ENCODE measurements around the gene PRMT5. TPM values are rescaled to one million over a fixed set of nuclear protein-coding genes. Genes with fewer than 3 reads are reported as not detected.

The PRMT5 gene
- total RNA-seq (2022) (175 and 201 TPM in 2 replicates), Bru-seq, nascent RNA (percentile 87 among the genes with signal in this experiment), BruChase-seq, experiment 1, labeled RNA remaining after a 6-hour chase (percentile 98 among the genes with signal in this experiment), BruChase-seq, experiment 2, labeled RNA remaining after a 2-hour chase (percentile 95 among the genes with signal in this experiment)
- long read RNA-seq, transcript PRMT5-213 (16 exons, 1,857 nt): minor isoform, 15 of 740 reads
- long read RNA-seq, transcript PRMT5-202 (17 exons, 2,531 nt): major isoform, 365 of 740 reads
- long read RNA-seq, transcript PRMT5-204 (17 exons, 2,418 nt): minor isoform, 16 of 740 reads
- long read RNA-seq, partial matches to known transcripts: 39 of 740 reads
- long read RNA-seq, other reads (novel, unspliced or antisense): 301 of 740 reads

DNA sequence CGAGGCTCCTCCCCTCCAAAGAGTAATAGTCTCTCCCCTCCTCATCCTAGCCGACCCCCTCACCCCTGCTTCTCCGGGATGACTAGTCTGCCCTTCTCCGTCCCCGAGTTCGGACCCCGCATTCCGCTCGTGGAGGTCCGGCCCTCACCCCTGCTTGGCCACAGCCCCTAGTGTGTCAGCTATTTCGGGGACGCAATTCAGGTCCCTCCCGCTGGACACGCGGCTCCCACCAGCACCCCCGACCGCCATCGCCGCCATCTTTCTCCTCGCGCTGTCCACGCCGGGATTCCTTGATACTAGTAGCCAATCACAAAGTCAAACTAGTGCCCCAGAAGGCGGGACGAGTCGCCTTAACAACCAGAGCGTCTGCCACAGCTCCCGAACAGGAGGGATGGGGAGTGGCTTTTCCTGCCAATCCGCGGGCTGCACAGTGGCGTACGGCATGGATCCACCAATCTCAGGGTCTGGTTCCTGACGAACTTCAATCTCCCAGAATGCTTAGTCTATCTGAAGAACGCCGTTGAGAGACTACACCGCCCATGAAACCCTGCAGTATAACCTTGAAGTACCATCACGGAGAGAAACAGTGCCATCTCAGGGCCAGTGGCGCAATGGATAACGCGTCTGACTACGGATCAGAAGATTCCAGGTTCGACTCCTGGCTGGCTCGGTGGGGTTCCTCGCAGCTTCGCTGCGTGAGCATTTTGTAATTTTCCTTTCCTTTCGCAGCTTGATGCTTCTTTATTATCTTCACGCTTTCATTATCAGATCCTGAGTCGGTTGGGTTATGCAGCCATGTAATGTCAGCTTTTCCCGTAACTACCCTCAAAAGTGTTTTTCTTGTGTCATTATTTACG is at the start of gene PRMT5:
PRMT5 (minus strand) TSS at position 273 of the 857 bp plus-strand sequence; CDS start at position 258, 15 bp downstream.
- BruUV-seq (replicated peaks): no TSS peak
- H3K4me3 Mint-ChIP-seq (ENCODE audit: unreplicated experiment): no peak within 1 kb of the TSS

DNA sequence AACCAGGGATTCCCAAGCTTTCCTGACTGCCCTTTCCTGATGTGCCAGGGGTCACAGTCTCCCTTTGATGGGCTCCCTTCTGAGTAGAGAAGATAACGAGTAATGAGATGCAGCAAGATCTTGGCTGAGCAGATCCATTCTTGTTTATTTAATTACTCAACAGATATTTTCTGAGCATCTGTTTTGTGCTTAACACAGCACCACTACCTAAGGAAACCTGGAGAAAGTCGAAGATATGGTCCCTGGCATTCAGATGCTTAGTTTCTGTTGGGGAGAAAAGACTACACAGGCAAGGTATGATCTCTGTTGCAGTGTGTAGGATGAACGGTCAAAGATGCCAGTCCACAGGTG is 49.3 kb upstream of the PRMT5 start:
- peak overlapping the region; percentile 91 for H3K27ac Mint-ChIP-seq (ENCODE audit: low read depth, unreplicated experiment)
- TF ChIP-seq, protein P1, sequence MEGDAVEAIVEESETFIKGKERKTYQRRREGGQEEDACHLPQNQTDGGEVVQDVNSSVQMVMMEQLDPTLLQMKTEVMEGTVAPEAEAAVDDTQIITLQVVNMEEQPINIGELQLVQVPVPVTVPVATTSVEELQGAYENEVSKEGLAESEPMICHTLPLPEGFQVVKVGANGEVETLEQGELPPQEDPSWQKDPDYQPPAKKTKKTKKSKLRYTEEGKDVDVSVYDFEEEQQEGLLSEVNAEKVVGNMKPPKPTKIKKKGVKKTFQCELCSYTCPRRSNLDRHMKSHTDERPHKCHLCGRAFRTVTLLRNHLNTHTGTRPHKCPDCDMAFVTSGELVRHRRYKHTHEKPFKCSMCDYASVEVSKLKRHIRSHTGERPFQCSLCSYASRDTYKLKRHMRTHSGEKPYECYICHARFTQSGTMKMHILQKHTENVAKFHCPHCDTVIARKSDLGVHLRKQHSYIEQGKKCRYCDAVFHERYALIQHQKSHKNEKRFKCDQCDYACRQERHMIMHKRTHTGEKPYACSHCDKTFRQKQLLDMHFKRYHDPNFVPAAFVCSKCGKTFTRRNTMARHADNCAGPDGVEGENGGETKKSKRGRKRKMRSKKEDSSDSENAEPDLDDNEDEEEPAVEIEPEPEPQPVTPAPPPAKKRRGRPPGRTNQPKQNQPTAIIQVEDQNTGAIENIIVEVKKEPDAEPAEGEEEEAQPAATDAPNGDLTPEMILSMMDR (IDR thresholded peaks at IDR 0.05; ENCODE audit: unreplicated experiment): no peak
- H3K9me3 Mint-ChIP-seq (ENCODE audit: unreplicated experiment): no peaks in the 10 kb centered on the region
- peaks cover 56% of the 10 kb centered on the region for H3K4me1 Mint-ChIP-seq (ENCODE audit: insufficient read depth, unreplicated experiment)
- intact Hi-C loops (cut with micrococcal nuclease): no loop called here
- H3K36me3 Mint-ChIP-seq (ENCODE audit: insufficient read depth, unreplicated experiment): peaks cover 46% of the 10 kb centered on the region
- CTCF ChIA-PET: interaction anchor here (1.1 to 3.3 kb wide), 9 partner anchors 8 to 98 kb away, joined by 3 to 25 read pairs (median 8); partner anchors contain the start of genes CDH24 and PRMT5
- POLR2A ChIA-PET: interaction anchor here (0.5 to 12.7 kb wide), 16 partner anchors 8 to 154 kb away, joined by 3 to 133 read pairs (median 8); partner anchors contain the start of genes ACIN1, C14orf119, CDH24 and HAUS4
- BruUV-seq (replicated peaks): no TSS peak
- H3K27me3 Mint-ChIP-seq (ENCODE audit: insufficient read depth, unreplicated experiment): no peaks in the 10 kb centered on the region
- H3K4me3 Mint-ChIP-seq (ENCODE audit: unreplicated experiment): no peak overlapping the region
- DNase-seq (ENCODE audit: unreplicated experiment): peak; percentile 30

More for the DNA sequence above, at the start of gene PRMT5:
- intact Hi-C loops (cut with micrococcal nuclease): loop anchor here (1.0 to 2.0 kb wide), 3 partner anchors 28 to 129 kb away; partner anchors contain the start of gene HAUS4
- peak; percentile 99 for DNase-seq (ENCODE audit: unreplicated experiment)
- TF ChIP-seq, protein P1 (IDR thresholded peaks at IDR 0.05; ENCODE audit: unreplicated experiment): no peak
- Mint-ChIP-seq H3K36me3 (ENCODE audit: insufficient read depth, unreplicated experiment) (peaks cover 37% of the 10 kb centered on the region), H3K27me3 (ENCODE audit: insufficient read depth, unreplicated experiment) (no peaks in the 10 kb centered on the region), H3K4me1 (ENCODE audit: insufficient read depth, unreplicated experiment) (peaks cover 15% of the 10 kb centered on the region), H3K27ac (ENCODE audit: low read depth, unreplicated experiment) (no peak within 1 kb of the TSS), H3K9me3 (ENCODE audit: unreplicated experiment) (no peaks in the 10 kb centered on the region)
- POLR2A ChIA-PET: interaction anchor here (0.6 to 5.8 kb wide), 36 partner anchors 11 to 388 kb away, joined by 3 to 90 read pairs (median 6); partner anchors contain the start of genes ACIN1, AJUBA, C14orf119 and CDH24
- CTCF ChIA-PET: interaction anchor here (0.5 to 3.5 kb wide), 34 partner anchors 10 to 630 kb away, joined by 3 to 25 read pairs (median 4); partner anchors contain the start of genes AJUBA, HAUS4 and RBM23

DNA sequence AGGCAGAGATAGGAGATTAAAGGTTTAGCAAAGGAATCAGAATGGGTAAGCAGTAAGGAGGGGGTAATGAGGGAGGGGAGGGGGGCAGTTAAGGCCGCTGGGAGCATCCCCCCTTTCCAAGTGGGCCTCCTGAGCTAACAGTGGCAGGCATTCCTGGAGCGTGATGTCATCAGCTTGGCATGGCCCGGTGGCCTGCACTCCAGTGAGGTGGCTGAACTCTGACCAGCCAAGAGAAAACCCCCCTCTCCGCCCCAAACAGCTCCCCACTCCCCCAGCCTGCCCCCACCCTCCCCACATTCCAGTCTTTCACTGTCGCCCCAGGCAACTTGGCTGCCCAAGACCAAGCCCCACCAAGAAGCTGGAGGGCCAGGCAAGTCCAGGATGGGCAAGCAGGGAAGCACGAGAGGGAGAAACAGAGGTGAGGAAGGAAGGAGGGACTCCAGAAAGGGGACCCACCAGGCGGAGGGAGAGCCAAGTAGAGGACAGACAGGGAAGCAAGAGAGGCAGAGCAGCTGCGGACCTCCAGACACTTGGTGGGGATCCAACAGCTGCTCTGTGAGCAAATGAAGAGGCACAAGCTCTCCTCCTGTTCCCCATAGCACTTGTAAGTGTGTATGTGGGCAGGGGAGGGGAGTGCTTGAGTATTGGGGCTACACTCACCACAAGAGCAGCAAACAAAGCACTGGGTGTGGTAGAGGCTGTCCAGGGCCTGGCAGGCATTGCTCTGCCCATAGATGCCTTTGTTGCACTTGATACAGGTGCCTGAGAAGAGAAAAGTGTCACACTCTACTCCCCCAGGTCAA is 48.7 kb upstream of the PRMT5 start:
- CTCF ChIA-PET: interaction anchor here (0.5 to 3.3 kb wide), 16 partner anchors 9 to 1543 kb away, joined by 3 to 25 read pairs (median 4); partner anchors contain the start of genes CDH24, HAUS4 and PRMT5
- peaks cover 51% of the 10 kb centered on the region for H3K36me3 Mint-ChIP-seq (ENCODE audit: insufficient read depth, unreplicated experiment)

More for the DNA sequence above, 48.7 kb upstream of the PRMT5 start:
- POLR2A ChIA-PET: interaction anchor here (0.5 to 12.7 kb wide), 28 partner anchors 9 to 415 kb away, joined by 3 to 133 read pairs (median 4); partner anchors contain the start of genes ACIN1, C14orf119, CDH24 and HAUS4
- peak; percentile 63 for DNase-seq (ENCODE audit: unreplicated experiment)
- TF ChIP-seq, protein P1 (IDR thresholded peaks at IDR 0.05; ENCODE audit: unreplicated experiment): no peak
- no peak overlapping the region for H3K4me3 Mint-ChIP-seq (ENCODE audit: unreplicated experiment)
- intact Hi-C loops (cut with micrococcal nuclease): no loop called here
- no TSS peak for BruUV-seq (replicated peaks)
- no peaks in the 10 kb centered on the region for H3K27me3 Mint-ChIP-seq (ENCODE audit: insufficient read depth, unreplicated experiment)
- H3K27ac Mint-ChIP-seq (ENCODE audit: low read depth, unreplicated experiment): peak overlapping the region; percentile 91
- H3K4me1 Mint-ChIP-seq (ENCODE audit: insufficient read depth, unreplicated experiment): peaks cover 60% of the 10 kb centered on the region
- H3K9me3 Mint-ChIP-seq (ENCODE audit: unreplicated experiment): no peaks in the 10 kb centered on the region
